HG03108 (cell line): ENCODE measurements around the gene KDM4B.

ENCODE experiments used
- ATAC-seq: cut with Tn5 transposase; IDR thresholded peaks from one replicate; pipeline ENCODE4 v1.9.1; 2021; ENCODE audit warnings: moderate library complexity; ENCODE audit not compliant: unreplicated experiment

KDM4B gene

DNA sequence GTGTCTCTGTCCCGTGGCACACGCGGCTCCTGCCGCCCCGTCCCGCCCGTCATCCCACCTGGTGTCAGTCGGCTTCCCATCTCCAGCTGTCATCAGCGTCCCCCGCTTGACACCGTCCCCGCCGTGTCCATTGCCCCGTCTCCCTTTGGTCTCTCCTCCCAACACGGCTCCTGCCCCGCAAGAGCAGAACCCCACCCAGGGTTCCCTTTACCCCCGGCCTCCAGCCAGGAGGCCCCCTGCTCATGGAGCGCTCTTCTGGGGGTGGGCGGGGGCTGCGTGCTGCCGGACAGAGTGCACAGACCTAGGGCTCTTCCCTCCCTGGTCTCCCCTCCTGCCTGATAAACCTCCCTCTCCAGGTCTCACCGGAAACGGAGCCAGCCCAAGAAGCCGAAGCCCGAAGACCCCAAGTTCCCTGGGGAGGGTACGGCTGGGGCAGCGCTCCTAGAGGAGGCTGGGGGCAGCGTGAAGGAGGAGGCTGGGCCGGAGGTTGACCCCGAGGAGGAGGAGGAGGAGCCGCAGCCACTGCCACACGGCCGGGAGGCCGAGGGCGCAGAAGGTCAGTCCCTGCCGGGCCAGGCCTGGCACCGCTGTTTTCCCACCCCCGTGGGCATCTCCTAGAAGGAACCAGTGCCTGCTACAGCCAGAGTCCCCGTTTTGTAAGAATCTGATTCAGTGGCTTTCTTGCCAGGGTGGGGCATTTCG, 150.5 kb downstream of the KDM4B start:
- no peak for ATAC-seq

DNA sequence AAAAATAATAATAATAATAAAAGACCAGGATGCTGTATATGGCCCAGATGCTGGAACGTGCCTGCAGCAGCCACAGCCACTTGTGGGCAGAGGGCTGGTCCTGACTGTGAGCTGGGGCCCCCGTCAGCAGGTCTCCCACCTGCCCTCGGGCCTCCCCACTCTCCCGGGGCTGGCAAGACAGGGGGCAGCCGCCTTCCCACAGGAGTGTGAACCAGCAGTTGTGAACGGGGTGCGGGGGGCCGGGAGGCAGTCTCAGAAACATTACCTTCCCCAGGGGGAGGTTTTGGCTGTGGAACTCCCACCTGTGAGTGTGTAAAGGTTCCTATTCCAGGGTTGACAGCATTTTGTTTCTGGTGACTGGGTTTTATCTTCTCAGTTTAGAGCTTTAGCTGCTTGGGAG, 151.4 kb downstream of the KDM4B start:
- no peak for ATAC-seq

DNA sequence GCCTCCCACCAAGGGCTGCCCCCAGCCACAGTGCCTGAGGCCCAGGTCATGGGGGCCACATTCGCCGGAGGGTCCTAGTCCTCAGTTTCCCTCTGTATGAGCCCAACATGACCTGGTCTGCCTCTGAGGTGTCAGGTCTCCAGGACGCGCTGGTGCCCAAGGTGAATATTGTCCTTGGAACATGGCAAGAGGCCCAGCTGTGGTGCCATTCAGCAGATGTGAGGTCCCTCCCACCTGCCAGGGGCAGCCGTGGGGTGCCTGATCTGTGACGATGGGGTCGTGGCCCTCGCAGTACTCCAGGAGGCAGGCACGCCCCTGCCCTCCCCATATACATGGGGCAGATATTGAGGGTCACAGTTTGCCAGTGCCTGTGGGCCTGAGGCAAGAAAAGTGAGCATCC, 151.9 kb downstream of the KDM4B start:
- no peak for ATAC-seq

DNA sequence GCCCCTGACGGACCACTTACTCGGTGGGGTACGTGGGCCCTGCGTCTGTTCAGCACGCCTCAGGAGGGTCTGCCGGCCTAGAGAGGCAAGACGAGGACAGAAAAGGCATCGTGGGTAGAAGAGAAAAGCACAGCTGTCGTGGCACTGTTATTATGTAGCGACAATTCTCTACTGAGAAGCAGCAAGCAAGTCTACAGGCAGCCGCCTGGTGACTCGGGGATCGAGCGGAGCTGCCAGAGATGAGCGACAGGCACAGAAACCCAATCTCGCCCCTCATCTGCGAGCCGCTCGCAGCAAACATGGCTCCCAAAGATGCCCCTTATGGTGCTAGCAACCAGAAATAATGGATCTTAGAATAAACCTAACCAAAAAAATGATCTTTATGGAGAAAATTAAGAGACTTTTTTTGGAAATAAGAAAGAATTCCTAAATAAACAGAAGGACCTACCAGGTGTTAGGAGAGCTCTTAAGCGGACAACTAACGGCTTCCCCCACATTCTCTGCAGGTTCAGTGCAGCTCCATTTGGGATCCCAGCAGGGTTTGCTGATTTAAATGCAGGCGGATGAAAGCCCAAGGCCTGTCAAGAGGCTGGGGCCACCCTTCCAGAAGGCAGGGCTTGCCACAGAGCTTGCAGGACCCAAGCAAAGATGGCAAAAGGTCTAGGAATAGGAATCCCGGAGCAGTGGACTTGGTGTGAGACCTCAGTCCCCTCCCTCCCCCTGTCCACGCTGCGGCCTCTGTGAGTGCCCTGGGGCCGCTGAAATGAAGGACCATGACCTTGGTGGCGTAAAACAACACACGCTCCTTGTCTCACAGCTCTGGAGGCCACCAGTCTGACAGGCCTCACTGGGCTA, 152.6 kb downstream of the KDM4B start:
- ATAC-seq, result no peak

DNA sequence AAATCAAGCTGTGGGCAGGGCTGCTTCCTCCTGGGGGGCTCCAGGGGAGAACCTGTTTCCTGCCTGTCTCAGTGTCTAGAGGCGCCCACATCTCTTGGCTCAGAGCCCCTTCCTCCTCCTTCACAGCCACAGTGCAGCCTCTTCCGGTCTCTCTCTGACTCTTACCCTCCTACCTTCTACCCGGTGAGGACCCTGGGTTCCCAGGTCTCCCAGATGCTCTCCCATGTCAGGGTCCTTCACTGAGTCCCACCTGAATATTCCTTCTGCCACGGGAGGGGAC, 153.1 kb downstream of the KDM4B start:
- no peak for ATAC-seq

DNA sequence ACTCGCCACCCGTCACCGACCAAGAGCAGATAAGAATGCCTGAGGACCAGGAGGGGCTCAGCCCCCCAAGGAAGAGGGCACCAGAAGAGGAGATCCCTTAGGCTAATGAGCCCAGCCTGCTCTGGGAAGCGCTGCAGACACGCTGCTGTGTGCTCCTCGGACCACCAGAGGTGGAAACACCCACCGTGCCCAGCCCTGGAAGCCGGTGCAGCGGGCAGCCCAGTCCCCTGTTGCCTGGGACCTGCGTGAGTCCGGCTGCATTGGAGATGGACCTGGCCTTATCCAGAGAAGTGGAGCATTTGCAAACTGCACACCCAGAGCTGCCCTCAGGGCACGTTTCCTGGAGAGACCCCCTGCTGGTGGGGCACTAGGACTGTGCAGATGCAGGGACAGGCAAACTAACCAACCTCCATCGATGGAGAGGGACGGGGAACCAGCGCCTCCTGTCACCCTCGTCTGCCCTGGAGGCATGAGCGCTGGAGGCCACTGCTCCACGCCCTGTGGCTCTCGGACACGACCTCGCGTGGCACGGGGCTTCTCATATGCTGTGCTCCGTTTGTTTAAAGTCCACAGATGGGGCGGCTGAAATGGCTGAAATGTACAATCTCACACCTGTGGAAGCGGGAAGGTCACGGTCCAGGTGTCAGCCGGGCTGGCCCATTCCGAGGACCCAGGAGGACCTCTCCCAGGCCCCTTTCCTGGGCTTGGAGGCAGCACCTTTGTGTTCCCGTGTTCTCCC, 153.9 kb downstream of the KDM4B start:
- no peak for ATAC-seq

DNA sequence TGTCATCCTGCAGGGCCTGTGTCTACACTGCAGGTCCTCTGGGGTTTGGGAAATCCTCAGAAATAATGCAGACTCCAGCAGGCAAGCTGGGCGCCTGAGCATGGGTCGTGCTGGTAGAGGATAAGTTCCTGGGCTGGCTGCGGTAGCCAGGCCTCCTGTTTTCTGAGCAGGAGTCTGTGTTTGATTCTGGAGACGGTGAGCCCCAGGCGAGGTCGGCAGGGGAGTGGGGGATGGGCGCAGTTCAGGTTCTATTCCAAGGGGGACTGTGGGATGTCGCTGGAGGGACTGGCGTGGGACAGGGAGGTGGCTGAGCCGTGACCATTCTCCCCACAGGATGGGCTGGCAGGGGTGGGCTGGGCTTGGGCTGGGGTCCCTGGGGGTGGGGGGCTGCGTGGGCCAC, 154.7 kb downstream of the KDM4B start:
- no peak for ATAC-seq

DNA sequence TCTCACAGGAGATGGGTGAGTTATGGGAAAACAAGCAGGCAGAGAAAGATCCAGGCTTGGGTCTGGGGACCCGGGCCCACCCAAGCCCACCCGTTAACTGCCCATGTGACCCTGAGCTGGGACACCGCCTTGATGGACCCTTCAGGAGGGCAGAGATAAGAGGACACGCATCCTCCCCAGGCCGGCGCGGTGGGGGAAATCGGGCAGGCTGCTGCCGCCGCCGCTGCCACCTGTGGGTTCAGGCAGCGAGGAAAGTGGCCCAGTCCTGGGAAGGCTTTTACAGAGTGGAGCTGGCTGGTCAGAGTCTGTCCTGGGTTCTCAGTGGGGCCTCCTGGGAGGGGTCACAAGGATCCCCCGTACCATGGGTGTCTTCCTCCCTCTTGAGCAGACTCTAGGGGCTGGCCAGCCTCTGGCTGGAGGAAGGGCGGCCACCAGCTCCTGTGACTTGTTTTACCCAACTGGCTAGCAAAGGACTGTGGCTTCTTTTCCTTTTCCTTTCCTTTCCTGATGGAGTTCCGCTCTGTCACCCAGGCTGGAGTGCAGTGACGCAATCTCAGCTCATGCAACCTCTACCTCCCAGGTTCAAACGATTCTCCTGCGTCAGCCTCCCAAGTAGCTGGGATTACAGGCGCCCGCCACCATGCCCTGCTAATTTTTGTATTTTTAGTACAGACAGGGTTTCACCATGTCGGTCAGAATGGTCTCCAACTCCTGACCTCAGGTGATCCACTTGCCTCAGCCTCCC, 155.4 kb downstream of the KDM4B start:
- no peak for ATAC-seq

DNA sequence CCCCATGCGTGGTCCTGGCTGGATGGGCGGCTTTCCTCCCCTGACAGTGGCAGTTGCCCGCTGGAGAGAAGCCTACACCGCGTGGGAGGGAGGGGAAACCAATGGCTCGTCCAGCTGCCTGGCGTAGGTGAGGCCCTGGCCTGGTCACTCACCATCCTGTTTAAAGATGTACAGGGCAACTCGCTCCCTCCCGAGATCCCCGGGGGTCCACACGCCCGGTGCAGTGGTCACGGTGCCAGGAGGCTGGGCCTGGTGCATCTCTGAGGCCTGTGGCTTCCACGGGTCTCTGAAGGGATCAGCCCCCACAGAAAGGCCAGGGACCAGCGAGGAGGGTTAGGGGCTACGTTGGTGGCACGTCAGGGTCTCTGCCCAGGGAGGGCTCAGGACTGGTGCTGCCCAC, 156.5 kb downstream of the KDM4B start:
- ATAC-seq, result no peak

DNA sequence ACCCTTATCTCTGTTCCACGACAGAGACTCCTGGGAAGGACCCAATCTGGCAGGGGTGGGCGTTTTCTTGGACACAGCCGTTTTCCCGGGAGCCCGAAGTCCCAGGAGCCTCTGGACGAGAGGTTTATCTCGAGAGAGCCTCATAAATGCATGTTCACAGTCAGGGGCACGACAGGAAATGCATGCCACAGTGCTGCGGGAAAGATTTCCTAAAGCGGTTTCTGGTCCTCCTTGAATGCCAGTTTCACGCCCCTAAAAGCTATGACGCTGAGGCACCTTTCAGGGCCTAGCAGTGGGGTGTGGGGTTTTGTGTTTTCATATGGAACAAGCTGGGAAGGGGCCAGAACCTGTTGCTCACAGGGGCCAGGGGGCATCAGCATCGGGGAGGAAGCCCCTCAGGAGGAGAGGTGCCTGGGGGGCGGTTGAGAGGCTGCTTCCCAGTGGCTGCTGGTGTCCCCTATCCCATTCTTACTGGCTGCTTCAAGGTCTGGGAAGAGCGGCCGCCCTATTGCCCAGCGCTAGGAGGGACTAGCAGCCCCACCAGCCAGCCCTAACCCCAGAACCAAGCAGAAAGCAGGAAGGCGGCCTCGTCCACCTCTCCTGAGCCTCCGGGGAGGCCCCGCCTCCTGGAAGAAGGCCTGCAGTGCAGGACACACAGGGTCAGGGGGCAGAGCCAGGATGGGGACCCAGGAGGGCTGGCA, 157.0 kb downstream of the KDM4B start:
- ATAC-seq, result no peak

DNA sequence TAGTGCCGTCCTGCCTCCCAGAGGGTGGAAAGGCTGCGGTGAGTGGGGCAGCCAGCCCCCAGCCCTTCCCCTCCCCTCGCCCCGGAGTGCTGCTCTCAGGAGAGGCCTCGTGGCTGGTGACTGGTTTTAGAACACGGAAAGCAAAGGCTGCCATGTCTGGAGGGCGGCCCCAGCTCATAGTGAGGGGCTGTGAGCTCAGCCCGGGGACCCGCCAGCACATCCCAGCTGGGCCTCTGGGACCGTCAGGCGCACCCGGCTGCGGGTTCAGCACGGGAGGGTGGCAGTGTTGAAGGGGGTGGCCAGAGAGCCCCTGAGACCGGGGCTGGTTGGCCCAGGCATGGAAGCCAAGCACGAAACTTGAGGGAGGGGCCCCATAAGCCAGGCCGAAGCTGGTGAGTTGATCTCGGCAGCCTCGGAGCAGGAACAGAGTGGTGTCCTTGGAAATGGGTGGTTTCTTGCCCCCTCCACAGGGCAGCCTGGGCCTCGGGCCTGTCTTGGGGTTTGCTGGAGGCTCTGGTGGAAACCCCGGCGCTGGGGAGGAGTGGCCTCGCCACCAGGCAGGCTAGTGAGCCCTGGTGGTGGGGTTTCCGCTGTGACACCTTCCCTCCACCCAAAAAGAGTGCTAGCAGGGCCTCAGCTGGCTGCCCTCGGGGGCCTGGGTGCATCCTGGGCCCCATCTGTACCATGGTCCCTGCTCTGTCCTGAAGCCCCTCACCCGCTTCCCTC, 157.7 kb downstream of the KDM4B start:
- ATAC-seq, result no peak

DNA sequence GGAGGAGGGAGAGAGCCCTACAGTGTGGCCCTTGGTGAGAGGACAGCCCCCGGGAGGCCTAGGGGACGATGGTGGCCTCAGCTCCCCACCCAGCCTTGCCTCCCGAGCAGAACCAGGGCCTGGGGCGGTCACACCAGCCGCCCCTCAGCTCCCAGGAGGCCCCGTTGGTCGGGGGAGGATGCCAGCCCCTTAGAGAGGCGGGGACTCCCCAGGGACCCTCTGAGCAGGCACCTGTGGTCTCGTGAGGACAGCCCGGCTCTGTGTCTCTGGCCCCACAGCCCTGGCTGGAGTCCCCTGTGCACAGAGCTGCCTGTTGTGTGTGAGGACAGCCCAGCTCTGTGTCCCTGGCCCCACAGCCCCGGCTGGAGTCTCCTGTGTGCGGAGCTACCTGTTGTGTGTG, 158.8 kb downstream of the KDM4B start:
- ATAC-seq, result no peak

DNA sequence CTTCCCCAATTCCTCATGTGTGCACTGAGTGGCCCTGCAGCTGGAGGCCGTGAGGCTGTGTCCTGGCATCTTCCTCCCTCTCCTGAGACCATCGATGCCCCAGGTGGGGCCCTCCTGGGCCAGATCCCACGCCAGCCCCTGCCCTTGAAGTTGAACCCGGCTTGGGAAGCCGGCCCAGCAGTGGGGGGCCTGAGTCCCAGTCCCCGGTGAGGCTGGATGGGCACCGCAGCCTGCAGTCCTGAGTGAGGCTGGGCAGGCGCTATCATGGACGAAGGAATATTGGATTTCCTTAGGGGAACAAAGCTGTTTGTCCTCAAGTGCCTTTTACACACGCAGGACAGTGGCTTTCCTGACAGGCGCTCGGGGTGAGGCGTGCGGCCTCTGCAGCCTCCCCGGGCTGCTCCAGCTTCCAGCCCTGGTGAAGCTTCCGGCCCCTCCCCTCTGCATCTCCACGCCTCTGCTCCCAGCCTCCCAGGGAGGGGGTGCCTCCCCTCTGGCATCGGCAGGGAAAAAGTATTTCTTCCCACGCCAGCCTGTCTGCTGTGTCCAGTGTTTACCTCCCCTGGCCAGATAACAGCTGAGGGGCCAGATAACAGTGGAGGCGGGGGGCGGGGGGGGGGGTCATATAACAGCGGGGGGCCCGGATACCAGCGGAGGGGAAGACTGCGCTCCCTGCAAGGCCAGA, 159.5 kb downstream of the KDM4B start:
- ATAC-seq, result no peak

DNA sequence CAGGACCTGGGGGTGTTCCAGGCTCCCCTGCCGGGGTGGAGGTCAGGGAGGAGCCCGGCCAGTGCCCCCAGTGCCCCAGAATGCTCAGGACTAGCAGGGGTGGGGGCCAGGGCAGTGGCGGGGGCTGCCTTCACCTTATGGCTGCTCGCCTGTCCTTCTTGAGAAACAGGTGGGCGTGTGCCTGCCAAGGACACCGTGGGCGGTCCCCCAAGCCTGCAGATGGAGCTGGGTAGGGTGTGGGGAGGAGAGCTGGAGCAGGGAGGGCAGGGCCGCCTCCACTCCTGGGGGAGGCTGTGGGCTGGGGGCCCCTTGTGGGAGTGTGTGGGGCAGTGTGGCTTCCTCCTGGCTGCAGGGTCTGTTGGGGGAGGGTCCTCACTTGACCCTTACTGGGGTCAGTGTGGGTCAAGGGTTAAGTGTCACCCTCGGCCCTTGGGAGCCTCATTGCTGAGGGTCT, 160.1 kb downstream of the KDM4B start:
- ATAC-seq, result no peak

DNA sequence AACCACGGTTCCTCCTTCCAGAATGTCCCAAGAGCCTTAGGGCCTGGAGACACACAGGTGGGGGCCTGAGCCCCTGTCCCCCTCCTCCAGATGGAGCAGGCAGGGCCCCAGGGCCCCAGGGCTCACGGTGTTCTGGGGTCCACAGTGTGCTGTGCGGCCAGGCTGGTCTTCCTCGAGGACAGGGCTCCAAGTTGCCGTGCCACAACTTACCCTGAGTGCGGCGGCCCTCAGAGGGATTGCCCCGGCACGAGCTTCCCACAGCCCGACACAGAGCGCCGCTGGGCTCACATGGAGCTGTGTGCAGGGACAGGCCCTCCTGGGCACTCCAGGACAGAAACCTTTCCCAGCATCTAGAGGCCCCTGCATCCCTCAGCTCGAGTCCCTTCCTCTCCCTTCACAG, 160.8 kb downstream of the KDM4B start:
- ATAC-seq, result no peak

DNA sequence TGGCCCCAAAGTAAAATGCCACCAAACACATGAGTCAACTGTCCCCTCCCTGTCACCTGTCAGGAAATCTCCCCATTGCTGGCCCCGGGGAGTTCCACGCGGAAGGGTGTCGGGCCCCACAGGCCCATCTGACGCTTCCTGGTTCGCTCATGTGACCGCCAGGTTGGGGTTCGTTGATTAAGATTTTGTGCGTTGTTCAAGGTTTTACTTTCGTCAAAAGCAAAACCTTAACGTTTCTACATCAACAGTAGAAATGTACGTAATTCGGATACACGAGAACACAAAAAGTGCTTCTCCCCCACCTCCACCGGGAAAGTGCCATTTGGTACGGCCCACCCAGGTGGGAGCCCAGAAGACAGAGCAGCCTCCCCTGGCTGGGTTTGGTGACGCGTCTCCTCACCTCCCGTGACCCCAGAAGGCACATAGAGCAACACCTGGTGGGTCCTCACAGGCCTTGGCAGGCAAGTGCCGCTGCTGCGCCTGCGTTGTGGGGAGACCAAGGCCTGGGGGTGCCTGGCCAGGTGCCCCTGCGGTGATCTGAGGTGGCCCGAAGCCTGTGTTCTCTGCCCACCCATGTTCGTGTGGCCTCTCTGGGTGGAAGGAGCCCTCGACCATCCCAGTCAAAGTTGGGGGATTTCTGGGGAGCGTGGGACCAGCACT, 161.6 kb downstream of the KDM4B start:
- ATAC-seq, result peak; percentile 32

DNA sequence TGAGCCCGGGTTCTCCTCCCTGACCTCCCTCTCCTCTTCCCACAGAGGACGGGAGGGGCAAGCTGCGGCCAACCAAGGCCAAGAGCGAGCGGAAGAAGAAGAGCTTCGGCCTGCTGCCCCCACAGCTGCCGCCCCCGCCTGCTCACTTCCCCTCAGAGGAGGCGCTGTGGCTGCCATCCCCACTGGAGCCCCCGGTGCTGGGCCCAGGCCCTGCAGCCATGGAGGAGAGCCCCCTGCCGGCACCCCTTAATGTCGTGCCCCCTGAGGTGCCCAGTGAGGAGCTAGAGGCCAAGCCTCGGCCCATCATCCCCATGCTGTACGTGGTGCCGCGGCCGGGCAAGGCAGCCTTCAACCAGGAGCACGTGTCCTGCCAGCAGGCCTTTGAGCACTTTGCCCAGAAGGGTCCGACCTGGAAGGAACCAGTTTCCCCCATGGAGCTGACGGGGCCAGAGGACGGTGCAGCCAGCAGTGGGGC, 162.2 kb downstream of the KDM4B start:
- ATAC-seq, result peak; percentile 38

DNA sequence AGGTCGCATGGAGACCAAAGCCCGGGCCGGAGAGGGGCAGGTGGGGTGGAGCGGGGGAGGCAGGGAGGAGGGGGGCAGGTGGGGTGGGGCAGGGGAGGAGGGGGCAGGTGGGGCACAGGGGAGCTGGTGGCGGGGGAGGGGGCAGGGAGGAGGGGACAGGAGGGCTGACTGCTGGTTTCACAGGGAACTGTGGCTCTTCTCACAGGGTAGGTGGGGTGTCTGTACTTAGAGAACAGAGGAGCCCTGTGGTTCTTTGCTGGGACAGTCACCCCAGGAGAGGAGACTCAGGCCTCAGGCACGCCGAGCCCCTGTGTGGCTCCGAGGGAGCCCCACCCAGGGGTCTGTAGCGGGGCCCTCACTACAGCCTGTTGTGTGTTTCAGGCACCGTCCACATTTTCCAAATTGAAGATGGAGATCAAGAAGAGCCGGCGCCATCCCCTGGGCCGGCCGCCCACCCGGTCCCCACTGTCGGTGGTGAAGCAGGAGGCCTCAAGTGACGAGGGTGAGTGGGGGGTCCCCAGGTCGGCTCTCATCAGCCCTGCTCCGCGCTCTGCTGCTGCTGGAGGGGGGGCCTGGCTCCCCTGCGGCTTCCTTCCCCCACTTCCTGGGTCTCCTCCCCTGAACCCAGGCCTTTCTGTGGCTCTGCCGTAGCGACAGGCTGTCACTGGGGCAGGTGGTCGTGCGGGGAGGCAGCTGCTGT, 162.7 kb downstream of the KDM4B start:
- no peak for ATAC-seq
